ENCODE results near the gene CDCA7.
"Not testable (repeated sequence)": the region's sequence is repeated elsewhere in the genome, so short reads cannot be mapped to it uniquely, and the experiment has no call there.

CDCA7 gene

DNA sequence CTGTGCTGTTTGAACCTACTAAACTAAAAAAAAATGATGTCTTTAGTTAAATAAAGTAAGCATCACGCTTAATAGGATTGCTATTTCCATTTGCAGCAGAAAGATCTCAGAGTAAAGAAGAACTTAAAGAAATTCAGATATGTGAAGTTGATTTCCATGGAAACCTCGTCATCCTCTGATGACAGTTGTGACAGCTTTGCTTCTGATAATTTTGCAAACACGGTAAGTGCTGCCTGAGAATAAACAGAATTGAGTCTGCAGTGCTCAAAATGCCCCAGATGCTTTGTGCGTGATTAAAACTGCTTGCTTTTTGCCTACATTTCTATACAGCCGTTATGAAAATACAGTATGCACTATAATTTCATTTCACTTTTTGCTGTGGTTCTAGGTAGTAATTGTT lies 3.9 kb downstream of the CDCA7 start:
- DNase-seq (ENCODE audit: extremely low read depth in 1 of 2, low read depth in 1 of 2): no peak

DNA sequence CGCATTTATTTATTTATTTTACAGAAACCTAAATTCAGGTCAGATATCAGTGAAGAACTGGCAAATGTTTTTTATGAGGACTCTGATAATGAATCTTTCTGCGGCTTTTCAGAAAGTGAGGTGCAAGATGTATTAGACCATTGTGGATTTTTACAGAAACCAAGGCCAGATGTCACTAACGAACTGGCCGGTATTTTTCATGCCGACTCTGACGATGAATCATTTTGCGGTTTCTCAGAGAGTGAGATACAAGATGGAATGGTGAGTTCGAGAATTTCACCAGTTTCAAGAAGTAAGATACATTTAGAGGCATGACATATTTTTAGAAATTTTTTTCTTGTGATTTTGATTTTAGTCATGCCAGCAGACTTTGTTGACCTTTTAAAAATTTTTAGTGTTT lies 4.6 kb downstream of the CDCA7 start:
- no peak for DNase-seq (ENCODE audit: extremely low read depth in 1 of 2, low read depth in 1 of 2)

DNA sequence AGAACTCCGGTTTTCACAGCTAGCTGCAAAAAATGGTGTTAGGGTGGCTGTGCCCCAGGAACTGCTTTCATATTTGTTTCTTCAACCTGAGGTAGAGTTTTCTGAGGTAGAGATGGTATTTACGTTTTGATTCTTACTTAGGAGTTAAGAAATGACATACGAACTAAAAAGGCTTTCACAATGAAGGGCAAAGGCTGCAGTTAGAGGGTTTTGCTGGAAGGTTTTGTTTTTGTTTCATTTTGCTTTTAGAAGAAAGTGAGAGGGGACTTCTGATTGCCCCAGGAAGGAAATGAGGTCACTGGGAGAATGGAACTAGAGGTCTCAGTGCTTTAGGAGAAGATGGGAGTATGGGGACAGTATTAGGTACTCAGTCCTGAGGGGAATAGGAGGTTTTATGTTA lies 15.5 kb downstream of the CDCA7 start:
- no peak for DNase-seq (ENCODE audit: extremely low read depth in 1 of 2, low read depth in 1 of 2)

DNA sequence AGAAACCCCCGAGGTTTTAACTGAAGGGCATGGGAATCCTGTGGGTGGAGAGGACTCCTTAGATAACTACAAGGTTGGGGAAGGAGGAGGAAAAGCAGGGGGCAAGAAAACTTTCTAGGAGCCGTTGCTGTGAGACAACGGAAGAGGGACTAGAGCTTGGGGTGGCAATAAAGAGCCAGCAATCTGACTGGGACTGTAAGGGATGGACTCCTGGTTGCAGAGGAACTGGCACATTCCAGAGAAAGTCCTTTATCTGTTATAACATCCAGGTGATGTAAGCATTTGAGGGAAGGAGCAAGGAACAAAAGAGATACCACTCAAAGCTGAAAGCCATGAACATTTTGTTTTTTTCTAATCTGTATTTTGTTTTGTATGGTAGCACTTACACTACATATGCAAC lies 16.4 kb downstream of the CDCA7 start:
- DNase-seq (ENCODE audit: extremely low read depth in 1 of 2, low read depth in 1 of 2): no peak

DNA sequence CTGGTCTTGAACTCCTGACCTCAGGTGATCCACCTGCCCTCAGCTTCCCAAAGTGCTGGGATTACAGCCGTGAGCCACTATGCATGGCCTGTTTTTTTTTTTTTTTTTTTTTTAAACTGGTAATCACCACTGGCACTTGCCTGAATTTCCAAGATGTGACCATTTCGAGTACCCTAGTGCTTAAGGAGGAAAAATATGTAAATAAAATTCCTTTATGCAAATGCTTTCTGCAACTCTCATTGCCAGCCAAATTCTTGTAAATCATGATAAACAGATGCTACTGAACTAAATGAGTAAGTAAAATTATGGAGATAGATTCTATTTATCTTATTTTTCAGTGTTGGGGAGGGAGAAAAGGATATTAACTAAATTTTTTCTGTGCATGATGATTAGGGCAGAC lies 18.6 kb downstream of the CDCA7 start:
- DNase-seq (ENCODE audit: extremely low read depth in 1 of 2, low read depth in 1 of 2): no peak

DNA sequence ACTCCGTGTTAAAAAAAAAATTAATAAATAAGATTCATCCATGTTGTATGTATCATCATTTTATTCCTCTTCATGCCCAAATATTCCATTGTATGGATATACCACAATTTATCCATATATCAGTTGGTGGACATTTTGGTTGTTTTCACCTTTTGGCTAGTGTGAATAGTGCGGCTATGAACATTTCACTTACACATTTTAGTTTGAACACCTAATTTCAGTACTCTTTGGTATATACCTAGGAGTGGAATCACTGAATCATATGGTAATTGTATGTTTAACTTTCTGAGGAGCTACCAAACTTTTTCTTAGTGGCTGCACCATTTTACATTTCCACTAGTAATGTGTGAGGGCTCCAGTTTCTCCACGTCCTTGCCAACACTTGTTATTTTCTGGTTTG lies 20.0 kb downstream of the CDCA7 start:
- DNase-seq (ENCODE audit: extremely low read depth in 1 of 2, low read depth in 1 of 2): no peak

DNA sequence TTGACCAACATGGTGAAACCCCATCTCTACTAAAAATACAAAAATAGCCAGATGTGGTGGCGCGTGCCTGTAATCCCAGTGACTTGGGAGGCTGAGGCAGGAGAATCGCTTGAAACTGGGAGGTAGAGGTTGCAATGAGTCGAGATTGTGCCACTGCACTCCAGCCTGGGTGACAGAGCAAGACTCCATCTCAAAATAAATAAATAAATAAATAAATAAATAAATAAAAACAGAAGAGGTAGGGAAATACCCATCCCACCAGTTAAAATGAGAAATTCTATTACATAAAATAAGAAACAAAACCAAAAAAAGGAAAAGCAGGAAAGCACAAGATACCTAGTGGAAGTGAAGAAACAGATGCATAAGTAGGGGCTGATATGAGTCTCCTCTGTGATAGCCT lies 30.9 kb downstream of the CDCA7 start:
- not testable (repeated sequence) for DNase-seq (ENCODE audit: extremely low read depth in 1 of 2, low read depth in 1 of 2)

DNA sequence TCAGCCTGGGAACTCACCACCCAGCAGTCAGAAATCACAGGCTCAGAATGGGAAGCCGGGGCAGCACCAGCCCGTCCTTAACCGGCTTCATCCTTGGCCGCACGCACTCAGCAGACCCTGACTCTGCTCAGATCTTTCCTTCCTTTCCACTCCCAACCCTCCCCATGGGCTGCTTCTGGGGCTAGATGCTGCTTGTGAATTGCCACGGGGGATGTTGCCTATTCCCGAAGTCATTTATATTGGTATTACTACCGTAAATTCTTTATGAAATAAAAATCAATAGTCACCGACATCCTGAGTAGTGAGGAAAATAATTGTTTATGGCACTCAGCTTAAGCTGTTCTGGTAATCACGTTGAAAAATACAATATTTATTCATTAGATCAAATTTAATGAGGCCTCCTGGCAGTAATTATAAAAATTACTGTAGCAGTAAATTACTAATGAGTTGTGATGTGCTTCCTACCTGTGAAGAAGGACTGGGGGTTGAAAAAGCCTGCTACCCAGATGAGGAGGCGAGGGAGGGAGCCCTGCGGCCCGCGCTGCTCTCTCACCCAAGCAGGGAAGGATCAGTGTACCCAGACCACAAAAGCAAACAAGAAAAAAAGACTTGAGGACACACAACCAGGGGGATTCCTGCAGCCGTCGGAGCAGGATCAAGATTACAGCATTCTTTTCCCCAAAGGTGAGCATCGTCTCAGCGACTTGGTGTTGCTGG lies 31.5 kb downstream of the CDCA7 start:
- DNase-seq (ENCODE audit: extremely low read depth in 1 of 2, low read depth in 1 of 2): no peak

DNA sequence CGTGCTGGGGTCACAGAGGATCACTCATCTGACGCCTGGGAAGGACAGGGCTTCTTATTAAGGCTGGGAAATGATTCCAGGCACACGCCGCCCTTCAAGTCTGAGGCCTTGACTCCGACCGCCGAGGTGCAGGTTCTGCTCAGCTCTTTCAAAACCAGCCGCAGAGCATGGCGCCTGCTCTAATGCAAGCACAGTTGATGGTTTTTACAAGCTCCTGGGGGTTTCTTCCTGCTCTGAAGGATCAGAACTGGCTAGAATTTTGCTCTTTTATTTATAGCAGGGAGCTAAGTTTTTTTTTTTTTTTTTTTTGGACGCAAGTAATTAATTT lies 32.0 kb downstream of the CDCA7 start:
- DNase-seq (ENCODE audit: extremely low read depth in 1 of 2, low read depth in 1 of 2): no peak

DNA sequence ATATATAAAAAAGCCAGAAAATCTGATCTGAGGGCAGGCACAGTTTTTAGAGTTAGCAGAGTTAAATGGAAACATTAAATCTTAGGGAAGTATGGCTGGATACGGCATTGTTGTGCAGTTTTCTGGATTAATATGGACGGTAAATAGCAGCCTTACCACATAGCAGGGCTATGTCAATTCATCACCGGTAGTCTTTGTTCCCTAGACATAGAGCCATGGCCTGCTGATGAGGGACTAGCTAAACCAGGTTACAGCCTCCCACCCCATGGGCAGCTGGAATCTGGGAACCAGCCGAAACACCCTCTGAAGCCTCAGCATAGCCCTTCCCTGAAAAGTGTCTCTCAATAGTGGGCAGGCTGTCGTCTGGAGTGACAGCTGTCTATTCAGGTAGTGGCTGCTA lies 32.4 kb downstream of the CDCA7 start:
- no peak for DNase-seq (ENCODE audit: extremely low read depth in 1 of 2, low read depth in 1 of 2)

DNA sequence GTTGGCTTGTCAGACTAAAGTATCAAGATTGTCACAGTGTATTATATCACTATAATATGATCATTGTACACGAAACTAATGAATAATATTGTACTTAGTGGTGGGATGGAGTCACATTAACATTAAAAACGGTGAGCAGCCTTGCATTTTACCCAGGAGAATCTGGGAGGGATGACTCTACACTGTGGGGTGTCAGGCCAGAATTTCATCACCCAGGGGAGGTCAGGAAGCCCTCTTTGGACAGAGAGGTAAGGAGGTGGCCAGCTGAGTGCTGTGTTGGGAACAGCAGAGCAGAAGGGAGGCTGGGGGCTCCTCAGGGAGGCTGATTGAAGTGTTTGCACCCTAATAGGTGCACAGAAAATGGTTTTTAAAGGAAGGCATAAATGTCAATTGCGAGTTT lies 33.0 kb downstream of the CDCA7 start:
- DNase-seq (ENCODE audit: extremely low read depth in 1 of 2, low read depth in 1 of 2): no peak

DNA sequence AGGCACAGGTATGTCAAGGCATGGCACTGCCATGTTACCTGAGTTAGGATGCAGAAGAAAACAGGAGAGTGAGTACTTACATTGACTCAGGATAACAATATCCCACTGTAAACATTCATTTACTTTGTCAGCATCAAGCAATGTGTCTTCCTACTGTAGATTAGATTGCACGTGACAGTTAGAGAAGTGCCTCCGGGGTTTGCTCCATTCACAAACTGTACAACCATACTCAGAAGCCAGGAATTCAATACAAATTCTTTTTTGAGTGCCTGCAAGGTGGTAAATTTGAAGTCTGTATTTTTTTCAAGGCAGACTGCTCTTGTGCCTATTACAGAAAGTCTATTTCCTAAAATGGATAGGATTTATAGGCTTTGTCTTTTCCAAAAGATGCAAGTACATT lies 34.1 kb downstream of the CDCA7 start:
- no peak for DNase-seq (ENCODE audit: extremely low read depth in 1 of 2, low read depth in 1 of 2)

DNA sequence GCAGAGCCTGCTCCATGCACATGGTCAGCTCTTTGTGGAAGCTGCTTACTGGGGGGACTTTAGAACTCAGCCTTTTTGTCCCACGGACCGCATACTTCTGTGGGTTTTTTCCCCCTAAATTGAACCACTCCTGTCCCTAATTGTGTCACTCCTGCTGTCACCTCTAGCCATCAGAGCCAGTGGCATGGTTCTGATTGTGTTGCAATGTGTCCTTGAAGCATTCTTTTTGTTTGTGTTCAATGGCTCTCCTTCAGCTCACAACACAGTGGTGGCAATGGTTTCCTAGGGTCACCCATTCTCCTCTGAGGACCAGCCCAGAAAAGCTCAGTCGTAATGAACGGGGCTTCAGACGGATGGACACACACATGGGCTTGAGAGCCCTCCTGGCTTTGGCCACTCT lies 35.4 kb downstream of the CDCA7 start:
- DNase-seq (ENCODE audit: extremely low read depth in 1 of 2, low read depth in 1 of 2): no peak

DNA sequence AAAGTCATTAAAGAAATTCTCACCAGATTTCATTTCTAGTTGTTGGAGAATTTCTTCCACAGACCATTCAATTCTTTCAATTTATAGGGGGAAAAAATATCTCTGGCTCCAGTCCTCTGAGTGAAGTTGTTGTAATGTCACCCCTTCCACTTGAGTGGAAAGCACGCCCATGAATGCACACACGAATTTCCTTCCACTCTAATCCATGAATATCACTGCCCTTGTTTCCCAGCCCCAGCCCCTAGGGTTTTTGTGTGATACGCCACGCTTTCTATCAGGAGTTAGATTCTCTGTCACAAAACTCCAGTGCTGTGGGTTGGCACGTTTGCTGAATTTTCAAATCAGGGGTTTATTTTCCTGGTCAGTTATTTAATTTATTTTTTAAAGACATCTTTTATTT lies 38.1 kb downstream of the CDCA7 start:
- DNase-seq (ENCODE audit: extremely low read depth in 1 of 2, low read depth in 1 of 2): no peak

DNA sequence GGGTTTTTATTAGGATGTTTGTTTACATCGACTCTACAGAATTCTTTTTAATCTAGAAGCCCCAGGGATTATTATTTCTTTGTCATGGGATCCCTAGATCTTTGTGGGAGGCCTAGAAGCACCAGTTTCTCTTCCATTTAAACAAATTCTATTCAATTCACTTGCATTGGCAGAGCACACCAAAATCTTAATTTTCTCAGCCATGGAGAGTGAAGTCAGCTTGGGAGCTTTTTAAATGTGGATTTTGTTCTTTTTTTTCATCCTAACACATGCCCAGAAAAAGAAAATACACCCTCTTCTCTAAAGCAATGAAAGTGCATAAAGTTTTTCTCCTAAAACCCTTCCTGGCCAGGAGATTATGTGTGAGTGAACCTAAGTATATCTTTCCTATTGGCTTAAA lies 38.5 kb downstream of the CDCA7 start:
- no peak for DNase-seq (ENCODE audit: extremely low read depth in 1 of 2, low read depth in 1 of 2)

DNA sequence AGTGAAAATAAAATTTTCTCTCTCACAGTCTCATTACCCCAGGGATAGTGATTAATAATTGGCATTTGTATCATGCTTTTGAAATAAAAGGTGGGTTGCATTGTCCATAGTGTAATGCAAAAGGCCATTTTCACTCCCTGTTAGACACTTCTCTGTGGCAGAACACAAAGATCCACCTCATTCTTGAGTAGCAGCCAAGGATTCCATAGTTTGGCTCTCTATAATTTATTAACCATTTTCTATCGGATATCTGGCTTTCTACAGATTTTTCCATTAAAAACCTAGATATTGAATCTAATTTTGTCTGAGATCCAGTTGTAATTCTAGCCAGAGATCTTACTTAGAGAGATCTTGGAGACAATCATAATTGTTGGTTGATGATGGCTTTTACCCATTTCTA lies 39.0 kb downstream of the CDCA7 start:
- DNase-seq (ENCODE audit: extremely low read depth in 1 of 2, low read depth in 1 of 2): no peak

DNA sequence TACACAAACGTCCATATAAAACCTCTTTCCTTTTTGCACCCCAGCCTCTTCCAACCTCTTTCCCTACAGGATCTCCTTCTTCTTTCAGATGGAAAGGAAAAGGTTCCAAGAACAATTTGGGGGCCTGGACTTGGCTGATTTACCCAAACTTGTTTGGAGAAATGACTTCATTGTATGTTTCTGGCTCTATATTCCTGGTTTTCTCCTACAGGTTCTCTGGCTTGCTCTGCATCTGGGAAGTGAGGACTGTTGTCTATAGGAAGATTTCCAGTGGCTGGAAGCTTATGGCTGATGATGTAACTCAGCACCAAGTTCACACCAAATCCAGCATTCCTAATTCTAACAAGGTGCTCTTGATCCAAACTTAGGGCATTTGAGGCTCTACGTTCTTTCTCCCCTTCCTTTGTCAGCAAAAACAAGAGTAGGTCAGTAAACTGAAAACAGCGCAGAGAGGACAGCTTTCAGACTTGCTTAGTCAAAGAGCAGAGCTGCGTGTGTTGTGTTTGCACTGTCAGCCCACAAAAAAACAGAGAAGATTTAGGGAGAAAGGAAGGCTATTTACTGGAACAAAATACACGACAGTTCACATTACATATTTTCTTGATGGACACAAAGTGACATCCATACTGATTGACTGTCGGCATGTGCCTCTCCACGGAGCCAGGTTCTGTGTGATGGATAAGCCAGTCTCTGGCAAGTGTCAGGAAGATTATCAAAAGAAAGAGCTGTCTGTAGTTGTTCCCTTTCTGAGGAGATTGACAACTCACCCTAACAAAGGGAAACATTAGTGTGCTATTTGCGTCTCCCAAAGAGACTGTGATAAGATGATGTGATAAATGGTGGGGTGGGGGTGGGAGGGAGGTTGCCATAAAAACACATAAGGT lies 39.7 kb downstream of the CDCA7 start:
- no peak for DNase-seq (ENCODE audit: extremely low read depth in 1 of 2, low read depth in 1 of 2)

DNA sequence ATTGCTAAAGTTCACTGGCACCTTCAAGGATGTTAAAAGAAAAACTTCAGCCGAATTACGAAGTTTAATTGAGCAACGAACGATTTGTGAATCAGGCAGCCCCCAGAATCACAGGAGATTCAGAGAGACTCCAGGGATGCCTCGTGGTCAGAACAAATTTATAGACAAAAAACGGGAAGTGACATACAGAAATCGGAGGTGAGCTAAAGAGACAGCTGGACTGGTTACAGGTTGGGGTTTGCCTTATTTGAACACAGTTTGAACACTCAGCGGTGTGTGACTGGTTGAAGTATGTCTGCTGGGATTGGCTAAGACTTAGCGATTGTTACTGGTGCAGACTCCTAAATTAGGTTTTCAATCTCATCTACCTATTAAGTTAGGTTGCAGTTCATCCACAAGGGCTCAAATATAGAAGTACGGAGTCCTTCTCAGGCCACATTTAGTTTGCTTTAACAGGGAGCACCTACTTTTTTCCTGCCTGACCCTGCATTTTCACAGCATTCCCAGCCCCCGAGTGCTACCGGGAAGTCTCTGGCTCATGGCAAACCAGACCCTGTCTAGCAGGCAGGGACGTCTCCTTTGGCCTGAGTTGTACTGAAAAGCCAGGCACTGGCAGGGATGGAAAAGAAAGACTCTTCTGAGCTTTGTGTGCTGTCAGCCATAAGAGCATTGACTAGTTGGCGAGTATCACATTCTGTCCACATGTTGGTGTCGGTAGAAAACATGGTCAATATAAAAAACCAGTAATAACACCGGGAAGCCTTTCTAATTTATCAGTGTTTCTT lies 41.1 kb downstream of the CDCA7 start:
- DNase-seq (ENCODE audit: extremely low read depth in 1 of 2, low read depth in 1 of 2): no peak

DNA sequence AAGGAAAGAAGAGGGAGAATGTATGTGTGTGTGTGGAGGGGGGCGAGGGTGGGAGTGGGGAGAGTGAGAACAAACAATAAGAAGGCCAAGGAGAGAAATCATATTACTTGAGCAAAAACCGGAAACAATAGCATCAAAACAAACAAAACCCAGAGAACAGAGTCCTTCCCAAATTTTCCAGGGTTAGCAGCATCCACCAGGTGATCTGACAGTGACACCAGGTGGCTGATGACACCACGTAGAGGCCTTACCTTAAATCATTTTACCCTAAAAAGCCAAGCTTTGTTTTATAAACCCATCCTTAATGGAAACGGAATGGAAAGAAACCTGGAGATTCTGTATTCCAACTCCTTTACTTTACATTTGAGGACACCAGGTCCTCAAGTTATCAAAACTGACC lies 42.9 kb downstream of the CDCA7 start:
- no peak for DNase-seq (ENCODE audit: extremely low read depth in 1 of 2, low read depth in 1 of 2)

DNA sequence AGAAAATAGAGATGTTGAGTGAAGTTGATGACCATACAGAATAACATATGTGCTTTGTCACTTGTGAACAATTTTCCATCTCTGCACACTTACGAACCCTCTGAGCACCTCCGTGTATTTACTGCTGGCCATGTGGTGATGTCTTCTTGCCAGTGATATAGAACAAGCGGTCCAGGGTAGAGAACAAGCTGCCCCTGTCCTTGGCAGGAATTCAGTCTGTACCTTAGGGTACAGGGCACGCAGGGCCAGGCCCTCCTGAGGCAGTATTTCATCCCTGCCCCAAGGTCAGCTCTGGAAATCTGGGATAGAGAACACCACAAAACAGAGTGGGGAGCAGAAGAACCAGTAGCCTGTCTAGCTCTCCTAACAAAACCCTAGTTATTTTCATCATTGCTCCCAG lies 44.6 kb downstream of the CDCA7 start:
- DNase-seq (ENCODE audit: extremely low read depth in 1 of 2, low read depth in 1 of 2): no peak

DNA sequence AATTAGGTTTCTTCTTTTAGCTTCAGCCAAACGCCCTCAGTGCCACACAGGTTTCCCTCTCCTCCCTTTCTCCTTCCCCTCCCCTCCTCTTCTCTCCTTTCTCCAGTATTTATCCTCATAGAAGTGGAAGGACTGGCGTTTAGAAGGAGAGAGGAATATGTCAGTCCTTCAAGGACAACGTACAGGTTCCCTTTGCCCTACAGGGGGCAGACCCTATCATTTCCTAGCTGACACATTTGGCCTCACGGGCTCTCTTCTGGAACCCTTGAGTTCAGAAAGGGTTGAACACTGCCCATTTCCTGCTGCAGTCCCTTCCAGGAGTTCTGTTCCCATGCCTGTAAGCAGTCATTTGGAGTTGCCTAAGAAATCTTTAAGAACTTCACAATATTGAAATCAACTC lies 46.1 kb downstream of the CDCA7 start:
- DNase-seq (ENCODE audit: extremely low read depth in 1 of 2, low read depth in 1 of 2): no peak

All from activated CD8-positive, alpha-beta memory T cell treated with anti-CD3 and anti-CD28 coated beads for 1 hour (primary cell).